ENCODE data around the gene SPNS1.
"Not testable (repeated sequence)": the region's sequence is repeated elsewhere in the genome, so short reads cannot be mapped to it uniquely, and the experiment has no call there.

SPNS1 gene, protein sequence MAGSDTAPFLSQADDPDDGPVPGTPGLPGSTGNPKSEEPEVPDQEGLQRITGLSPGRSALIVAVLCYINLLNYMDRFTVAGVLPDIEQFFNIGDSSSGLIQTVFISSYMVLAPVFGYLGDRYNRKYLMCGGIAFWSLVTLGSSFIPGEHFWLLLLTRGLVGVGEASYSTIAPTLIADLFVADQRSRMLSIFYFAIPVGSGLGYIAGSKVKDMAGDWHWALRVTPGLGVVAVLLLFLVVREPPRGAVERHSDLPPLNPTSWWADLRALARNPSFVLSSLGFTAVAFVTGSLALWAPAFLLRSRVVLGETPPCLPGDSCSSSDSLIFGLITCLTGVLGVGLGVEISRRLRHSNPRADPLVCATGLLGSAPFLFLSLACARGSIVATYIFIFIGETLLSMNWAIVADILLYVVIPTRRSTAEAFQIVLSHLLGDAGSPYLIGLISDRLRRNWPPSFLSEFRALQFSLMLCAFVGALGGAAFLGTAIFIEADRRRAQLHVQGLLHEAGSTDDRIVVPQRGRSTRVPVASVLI

DNA sequence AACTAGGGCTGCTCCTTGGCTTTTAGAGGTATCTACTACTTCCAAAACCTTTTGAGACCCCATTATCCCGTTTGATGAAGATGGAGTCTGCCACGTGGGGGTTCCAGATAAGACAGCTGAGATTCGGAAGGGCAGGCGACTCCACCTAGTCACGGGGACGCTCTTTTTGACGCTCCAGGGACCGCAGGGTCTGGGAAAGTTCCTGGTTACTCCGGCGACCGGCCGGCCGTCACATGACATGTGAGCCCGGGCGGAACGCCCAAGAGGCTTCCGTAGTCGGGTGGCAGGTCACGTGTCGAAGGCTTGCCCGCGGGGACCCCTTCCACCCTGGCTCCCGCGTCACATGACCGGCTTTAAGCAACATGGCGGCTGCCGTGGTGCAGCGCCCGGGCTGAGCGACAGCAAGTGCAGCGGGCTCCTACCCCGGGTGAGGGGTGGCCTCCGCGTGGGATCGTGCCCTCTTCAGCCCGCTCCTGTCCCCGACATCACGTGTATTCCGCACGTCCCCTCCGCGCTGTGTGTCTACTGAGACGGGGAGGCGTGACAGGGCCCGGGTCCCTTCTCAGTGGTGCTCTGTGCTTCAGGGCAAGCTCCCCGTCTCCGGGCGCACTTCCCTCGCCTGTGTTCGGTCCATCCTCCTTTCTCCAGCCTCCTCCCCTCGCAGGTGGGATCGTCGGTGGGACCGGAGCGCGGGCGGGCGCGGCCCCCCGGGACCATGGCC lies at the start of gene SPNS1:
TSS of gene SPNS1 (plus strand) at position 342 of the 721 bp plus-strand sequence. CDS start at position 716, 374 bp downstream.
- in situ Hi-C loops (cut with MboI; ENCODE audit: low sequenced_read_pairs, unreplicated experiment) = no loop called here
- DNase-seq (ENCODE audit: low spot score) = peak; percentile 99
- no peak for TF ChIP-seq CTCF (IDR thresholded peaks at IDR 0.05; ENCODE audit: borderline replicate concordance, control extremely low read depth, extremely low read depth, insufficient read depth, missing control alignments)

DNA sequence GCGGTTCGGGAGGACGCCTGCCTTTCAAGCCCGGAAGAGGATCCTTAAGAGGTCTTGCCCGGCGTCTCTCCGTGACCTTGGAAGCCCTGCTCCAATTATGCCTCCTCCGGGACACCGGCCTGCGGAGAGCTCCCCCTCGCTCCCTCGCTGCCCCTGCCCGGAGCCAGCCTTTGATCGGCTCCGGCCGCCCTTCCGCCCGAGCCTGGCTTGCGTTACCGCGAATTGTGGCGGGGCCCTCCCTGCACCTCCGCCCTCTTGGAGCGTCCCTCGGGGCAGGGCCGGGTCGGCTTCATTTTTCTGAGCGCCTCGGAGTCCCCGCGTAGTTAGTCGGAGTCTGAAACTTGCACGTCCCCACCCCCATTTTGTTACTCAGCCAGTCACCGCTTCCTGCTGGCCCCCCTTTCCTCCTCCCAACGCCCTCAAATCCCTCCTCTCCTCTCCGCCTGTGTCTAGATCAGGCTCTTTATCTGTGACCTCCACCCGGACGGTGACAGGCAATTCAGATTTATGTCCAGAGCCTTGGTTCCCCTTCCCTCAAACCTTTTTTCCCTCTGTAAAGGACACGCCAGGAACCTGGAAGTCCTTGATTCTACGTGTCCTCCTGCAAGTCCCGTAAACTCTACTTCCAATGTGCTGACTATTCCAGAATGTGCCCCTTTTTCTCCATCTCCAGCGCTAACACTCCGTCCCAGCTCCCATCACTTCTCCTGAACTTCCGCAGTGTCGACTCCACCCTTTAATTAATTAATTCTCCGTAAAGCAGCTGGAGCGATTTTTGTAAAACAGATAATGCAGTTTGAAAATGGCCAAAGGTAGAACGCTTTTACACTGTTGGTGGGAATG lies 49.0 kb upstream of the SPNS1 start:
- in situ Hi-C loops (cut with MboI; ENCODE audit: low sequenced_read_pairs, unreplicated experiment) = no loop called here
- TF ChIP-seq CTCF (IDR thresholded peaks at IDR 0.05; ENCODE audit: borderline replicate concordance, control extremely low read depth, extremely low read depth, insufficient read depth, missing control alignments) = no peak
- peak; percentile 77 for DNase-seq (ENCODE audit: low spot score)

GRCh38 chr16:28926284-28926683 lies 48.3 kb upstream of the SPNS1 start:
- in situ Hi-C loops (cut with MboI; ENCODE audit: low sequenced_read_pairs, unreplicated experiment); DNase-seq (ENCODE audit: low spot score): not testable (repeated sequence)

DNA sequence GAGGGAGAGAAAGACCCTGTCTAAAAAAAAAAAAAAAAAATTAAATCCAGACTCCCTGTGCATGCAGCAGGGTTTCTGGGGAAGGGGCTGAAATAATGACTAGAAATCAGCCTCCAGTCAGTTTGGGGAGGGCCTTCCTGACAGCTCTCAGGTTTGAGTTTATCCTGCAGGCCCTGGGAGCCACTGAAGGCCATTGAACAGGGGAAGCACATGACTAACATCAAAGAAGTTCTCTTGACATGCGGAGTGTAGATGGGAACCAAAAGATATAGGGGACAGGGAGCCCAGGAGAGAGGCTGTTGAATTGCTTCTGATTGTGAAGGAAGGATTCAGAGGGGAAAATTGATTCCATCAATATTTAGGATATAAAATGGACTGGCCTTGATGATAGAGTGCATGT lies 46.8 kb upstream of the SPNS1 start:
- DNase-seq (ENCODE audit: low spot score) = no peak
- in situ Hi-C loops (cut with MboI; ENCODE audit: low sequenced_read_pairs, unreplicated experiment) = no loop called here
- no peak for TF ChIP-seq CTCF (IDR thresholded peaks at IDR 0.05; ENCODE audit: borderline replicate concordance, control extremely low read depth, extremely low read depth, insufficient read depth, missing control alignments)

- DNase-seq (ENCODE audit: low spot score) = no peak
- in situ Hi-C loops (cut with MboI; ENCODE audit: low sequenced_read_pairs, unreplicated experiment) = no loop called here
- no peak for TF ChIP-seq CTCF (IDR thresholded peaks at IDR 0.05; ENCODE audit: borderline replicate concordance, control extremely low read depth, extremely low read depth, insufficient read depth, missing control alignments)
These were observed 44.4 kb upstream of the SPNS1 start for GRCh38 chr16:28930203-28930602.

DNA sequence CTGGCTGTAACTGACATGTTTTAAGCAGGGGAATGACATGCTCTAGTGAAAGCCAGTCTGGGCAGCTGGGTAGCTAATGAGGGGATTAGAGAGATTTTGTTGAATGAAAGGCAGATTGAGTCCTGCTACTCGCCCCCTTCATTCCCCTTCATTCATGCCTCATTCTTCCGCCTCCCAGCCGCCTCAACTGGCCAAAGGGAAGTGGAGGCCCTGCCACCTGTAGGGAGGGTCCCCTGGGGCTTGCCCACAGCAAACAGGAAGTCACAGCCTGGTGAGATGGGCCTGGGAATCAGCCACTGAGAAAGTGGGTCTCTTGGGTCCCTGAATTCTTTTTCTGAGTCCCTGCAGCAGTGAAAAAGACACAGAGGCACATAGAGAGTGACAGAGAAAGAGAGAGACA lies 43.9 kb upstream of the SPNS1 start:
- no peak for TF ChIP-seq CTCF (IDR thresholded peaks at IDR 0.05; ENCODE audit: borderline replicate concordance, control extremely low read depth, extremely low read depth, insufficient read depth, missing control alignments)
- no peak for DNase-seq (ENCODE audit: low spot score)
- in situ Hi-C loops (cut with MboI; ENCODE audit: low sequenced_read_pairs, unreplicated experiment) = no loop called here

All from GM13976 (cell line).